Cardiac muscle cell (in vitro differentiated cells and primary cell): ENCODE data around the gene MAPK4. TPM values are rescaled to one million over a fixed set of nuclear protein-coding genes. Genes with fewer than 3 reads are reported as not detected.
A peak's percentile ranks its signal among the peaks of the same experiment; 100 is the strongest.

Experiments
- DNase-seq, 2 donors: peaks; one replicate each; pipeline versions ENCODE4 v3.0.0 to v3.0.0-alpha.2; 2010 to 2017; ENCODE audit warnings: low read depth in 1 of 2, low spot score in 1 of 2
- H3K27ac ChIP-seq: fragments of 200-600 bp; sonication (generic); 2 replicates; pipeline ENCODE4 v1.5.1; 2016
- H3K27me3 ChIP-seq: fragments of 200-600 bp; sonication (generic); 2 replicates; pipeline ENCODE4 v1.6.0; 2016; ENCODE audit warnings: control low read depth
- H3K36me3 ChIP-seq: fragments of 200-600 bp; sonication (generic); 2 replicates; pipeline ENCODE4 v1.5.1; 2016; ENCODE audit warnings: control low read depth
- H3K4me1 ChIP-seq: fragments of 200-600 bp; sonication (generic); 2 replicates; pipeline ENCODE4 v1.8.1; 2017; ENCODE audit warnings: low read depth, mild to moderate bottlenecking, mixed run types
- H3K4me3 ChIP-seq: fragments of 200-600 bp; sonication (generic); 2 replicates; pipeline ENCODE4 v1.5.1; 2016; ENCODE audit warnings: mild to moderate bottlenecking
- H3K9me3 ChIP-seq: fragments of 200-600 bp; sonication (generic); 2 replicates; pipeline ENCODE4 v1.5.1; 2017; ENCODE audit warnings: low read depth, mild to moderate bottlenecking, control low read depth
- CTCF ChIP-seq: IDR thresholded peaks from 2 replicates; pipeline ENCODE4 v1.5.1; 2012; ENCODE audit warnings: low read depth, mild to moderate bottlenecking, low read length
- polyA plus RNA-seq: library from polyadenylated mRNA; unstranded; fragments of >200 nt; fragmentation: Nextera tagmentation; extraction: Ambion mirVana; gene quantifications from 2 replicates; pipeline ENCODE4 v1.2.1, GENCODE V29; 2016
- total RNA-seq: library from RNA; depleted of rRNA; stranded (reverse); fragments of >200 nt; gene quantifications from 2 replicates; pipeline ENCODE4 v1.2.3, GENCODE V29; 2016

MAPK4 gene
- total and polyA plus RNA-seq, 2 experiments from 2014 or later = 36.9 to 68.9 TPM

DNA sequence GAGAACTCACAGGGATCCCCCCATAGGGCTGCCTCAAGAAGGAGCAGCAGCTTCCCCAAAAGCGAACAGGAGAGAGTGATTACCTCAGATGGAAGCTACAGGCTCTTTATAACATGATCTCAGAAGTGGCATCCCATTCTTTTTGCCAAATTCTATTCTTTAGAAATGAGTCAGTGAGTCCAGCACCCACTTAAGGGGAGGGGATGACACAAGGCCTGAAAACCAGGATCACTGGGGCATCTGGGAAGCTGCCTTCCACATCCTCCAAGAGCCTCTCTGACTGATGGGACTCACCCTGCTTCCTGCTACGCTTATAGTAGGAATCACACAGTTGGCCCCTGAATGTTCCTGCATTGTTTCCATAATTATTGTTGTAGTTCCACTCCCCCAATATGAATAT lies 96.5 kb downstream of the MAPK4 start:
- H3K9me3 ChIP-seq = no peaks in the 10 kb centered on the region
- H3K27ac ChIP-seq = peak overlapping the region; percentile 87
- H3K27me3 ChIP-seq = no peaks in the 10 kb centered on the region
- no peak for DNase-seq
- H3K4me1 ChIP-seq = peaks cover 48% of the 10 kb centered on the region
- no peaks in the 10 kb centered on the region for H3K36me3 ChIP-seq
- no peak overlapping the region for H3K4me3 ChIP-seq
- TF ChIP-seq CTCF = no peak

DNA sequence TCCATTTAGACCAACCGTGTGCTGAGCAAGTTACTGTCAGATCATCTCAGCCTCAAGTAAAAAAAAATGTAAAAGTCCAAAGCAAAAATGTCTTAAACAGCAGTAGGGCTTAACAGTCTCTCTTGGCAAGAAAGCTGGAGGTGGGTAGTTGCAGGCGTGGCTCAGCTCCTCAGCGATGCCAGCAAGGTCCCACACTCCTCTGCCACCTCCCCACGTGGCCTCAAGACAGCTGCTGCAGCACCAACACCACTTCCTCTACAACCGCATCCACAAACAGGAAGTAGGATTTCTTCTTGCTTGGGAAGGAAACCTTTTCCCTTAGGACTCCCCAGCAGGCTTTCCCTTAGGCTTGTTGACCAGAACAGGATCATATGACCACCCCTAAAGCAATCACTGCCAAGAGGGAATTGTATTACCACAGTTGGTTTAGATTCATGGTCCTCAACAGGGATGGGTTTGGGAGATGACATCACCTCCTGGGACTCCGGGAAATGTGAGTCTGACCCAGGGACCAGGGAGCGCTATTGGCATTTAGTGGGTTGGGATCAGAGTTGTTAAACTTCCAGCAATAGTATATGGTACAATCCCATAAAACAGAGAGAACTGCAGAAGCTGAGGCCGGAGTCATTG lies 97.1 kb downstream of the MAPK4 start:
- Histone ChIP-seq H3K27ac (peak overlapping the region; percentile 87), H3K4me3 (no peak overlapping the region), H3K27me3 (no peaks in the 10 kb centered on the region), H3K9me3 (no peaks in the 10 kb centered on the region), H3K4me1 (peaks cover 48% of the 10 kb centered on the region), H3K36me3 (no peaks in the 10 kb centered on the region)
- TF ChIP-seq CTCF = no peak
- DNase-seq = peak in 1 of 2 donors; percentile 33

DNA sequence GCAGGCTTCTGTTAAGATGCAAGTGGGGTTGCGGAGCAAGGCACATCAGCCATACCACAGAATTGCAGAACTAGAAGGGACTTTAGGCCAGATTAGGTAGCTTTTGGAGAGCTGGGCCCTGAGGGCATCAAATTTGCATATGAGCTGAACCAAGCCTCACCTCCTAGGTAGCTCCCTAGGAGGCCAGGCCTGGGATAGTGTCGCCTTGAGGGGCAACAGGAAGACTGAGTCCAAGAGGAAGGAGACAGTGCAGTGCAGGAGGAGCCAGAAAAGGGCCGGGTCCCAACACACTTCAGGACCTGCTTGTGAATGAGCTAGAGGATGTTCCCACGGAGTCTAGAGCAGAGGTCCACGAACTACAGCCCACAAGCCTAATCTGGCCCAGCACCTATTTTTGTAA lies 98.7 kb downstream of the MAPK4 start:
- no peak for DNase-seq
- Histone ChIP-seq H3K9me3 (no peaks in the 10 kb centered on the region), H3K4me1 (peaks cover 51% of the 10 kb centered on the region), H3K36me3 (no peaks in the 10 kb centered on the region), H3K27ac (peak overlapping the region; percentile 87), H3K4me3 (no peak overlapping the region), H3K27me3 (no peaks in the 10 kb centered on the region)
- TF ChIP-seq CTCF = no peak

DNA sequence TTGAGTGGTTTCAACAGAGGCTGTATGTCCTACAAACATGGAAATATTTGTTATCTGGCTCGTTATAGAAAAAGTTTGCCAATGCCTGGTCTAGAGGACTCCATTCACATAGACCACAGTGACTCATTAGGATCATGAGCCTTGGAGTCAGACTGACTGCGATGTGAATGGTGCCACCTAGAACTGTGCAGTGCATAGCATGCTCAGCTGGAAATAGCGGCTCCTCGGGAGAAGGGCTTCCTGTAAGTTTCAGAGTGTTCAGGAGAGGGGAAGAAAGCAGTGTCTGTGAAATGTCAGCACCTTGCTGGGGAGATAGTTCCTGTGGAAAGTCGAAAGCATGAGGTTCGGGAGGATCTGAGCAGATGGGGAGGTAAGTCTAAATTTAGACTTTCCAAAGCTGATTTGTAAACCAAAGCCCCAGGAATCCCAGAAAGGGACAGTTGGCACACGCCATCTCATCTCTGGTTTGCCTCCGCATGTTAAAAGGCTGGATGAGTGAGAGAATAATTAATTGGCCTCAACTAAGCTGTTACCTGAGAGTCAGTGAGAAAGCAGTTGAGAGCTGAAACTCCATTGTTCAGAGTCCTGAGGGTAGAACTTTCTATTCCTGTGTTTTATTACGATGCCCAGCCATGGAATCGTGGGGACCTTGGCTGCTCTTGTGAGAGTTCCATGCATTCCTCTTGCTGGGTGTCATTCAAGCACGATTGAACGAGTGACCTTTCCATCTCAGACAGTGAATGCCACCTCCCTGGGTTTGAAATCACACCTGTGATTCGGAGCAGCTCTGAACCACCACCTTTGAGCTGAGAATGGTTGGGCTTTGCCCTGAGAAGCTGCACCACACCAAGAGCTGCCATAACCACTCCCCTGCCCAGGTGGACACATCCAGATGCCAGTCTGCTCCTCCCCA lies 99.5 kb downstream of the MAPK4 start:
- Histone ChIP-seq H3K9me3 (no peaks in the 10 kb centered on the region), H3K36me3 (no peaks in the 10 kb centered on the region), H3K27me3 (no peaks in the 10 kb centered on the region), H3K27ac (peak overlapping the region; percentile 87), H3K4me1 (peaks cover 44% of the 10 kb centered on the region), H3K4me3 (no peak overlapping the region)
- peak; percentile 60 for TF ChIP-seq CTCF
- DNase-seq = peak; percentile 78 to 90

- TF ChIP-seq CTCF = no peak
- Histone ChIP-seq H3K4me1 (peaks cover 45% of the 10 kb centered on the region), H3K27ac (no peak overlapping the region), H3K27me3 (no peaks in the 10 kb centered on the region), H3K4me3 (no peak overlapping the region), H3K9me3 (no peaks in the 10 kb centered on the region), H3K36me3 (no peaks in the 10 kb centered on the region)
- no peak for DNase-seq
Measured at GRCh38 chr18:50661013-50661412, 101.1 kb downstream of the MAPK4 start.
